Inferior parietal cortex (tissue), 1 donor: Measurements from ENCODE around the gene C11orf42.

Experiments
- DNase-seq: peaks from one replicate; pipeline ENCODE4 v3.0.0-alpha.2; 2016; ENCODE audit errors: extremely low spot score

C11orf42 gene, protein sequence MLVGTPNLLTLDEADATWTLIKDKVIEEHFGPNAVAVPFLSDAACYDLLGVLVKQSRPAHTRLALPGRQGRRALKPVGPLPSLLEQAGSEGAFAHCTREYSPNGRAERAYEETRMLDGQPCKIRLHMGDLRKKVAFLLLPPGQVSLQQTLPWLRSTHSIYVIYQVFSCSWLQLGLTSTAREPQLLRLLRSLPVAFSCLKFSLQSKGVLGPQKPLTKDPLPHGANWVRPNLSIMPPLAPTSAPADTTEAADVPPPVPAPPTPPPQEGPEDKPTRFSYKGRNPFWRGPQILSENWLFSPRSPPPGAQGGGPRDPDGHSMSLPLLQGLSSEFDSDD

GRCh38 chr11:6205366-6205765, at the start of gene C11orf42:
Gene C11orf42 (plus strand): TSS chr11:6205557. CDS start chr11:6205616, 59 bp downstream.
- no peak for DNase-seq

DNA sequence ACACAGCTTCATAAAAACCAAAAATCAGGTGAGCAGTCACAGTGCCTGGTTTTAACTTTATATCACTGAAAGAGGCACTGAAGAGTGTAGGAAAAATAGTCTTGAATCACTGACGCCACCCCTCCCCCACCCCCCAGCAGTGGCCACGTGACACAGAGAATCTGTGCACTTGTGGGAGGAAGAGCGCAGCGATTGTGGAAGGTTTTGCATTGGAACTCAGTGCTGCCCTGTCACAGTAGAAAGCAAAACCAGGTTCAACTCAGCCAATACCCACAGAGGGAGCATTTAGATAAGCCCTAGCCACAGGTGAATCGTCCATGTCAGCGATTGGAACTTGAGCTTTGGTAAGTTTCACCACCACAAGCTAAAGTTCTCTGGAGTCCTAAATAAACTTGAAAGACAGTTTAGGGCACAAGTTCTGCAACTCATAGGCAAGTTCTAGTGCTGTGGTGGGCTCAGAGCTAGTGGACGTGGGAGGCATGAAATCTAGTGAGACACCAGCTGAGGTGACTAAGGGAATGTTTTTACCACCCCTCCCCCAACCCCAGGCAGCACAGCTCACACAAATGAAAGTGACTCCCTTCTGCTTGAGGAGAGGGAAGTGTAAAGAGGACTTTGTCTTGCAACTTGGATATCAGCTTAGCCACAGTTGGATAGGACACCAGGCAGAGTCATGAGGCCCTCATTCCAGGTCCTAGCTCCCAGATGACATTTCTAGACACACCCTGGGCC, 48.6 kb upstream of the C11orf42 start:
- DNase-seq = no peak

GRCh38 chr11:6170226-6170625, 35.1 kb upstream of the C11orf42 start, which contains the start of gene OR52B2:
Gene OR52B2 (minus strand): TSS chr11:6170326. CDS start chr11:6170326, 0 bp downstream.
- no peak for DNase-seq

DNA sequence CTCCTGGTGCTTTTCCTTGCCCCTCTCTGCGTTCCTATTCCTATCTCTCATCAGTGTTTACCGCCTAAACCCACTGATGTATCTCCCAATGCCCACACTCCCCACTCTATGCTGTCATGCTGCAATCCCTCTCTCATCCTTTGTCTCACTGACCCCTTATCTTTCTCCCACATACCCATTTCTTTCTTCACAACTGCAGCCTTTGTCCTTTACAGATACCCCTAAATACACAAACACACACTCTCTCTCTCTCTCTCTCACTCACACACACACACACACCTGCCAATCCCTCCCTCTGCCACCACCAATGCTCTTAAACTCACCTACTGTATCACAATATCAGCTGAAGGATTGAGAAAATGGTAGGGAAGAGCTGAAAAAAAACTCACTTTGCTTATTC, 29.9 kb upstream of the C11orf42 start:
- no peak for DNase-seq

DNA sequence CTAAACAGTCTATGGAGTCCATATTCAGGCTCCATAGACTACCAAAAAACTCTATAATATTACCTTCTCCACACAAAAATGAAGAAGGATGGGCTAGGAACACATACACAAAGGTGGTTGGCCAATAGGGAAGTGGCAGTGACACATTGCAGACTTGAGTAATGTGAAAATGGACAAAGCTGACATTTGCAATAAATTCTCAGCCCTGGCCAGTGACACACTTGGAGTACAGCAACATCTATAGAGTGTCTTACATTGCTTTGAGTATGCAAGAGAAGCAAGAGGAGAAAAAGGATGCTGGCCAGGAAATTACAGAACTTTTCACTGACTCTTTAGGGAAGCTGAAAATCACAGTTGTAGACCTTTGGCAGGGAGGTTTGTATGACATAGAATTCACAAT, 13.6 kb upstream of the C11orf42 start:
- no peak for DNase-seq

GRCh38 chr11:6194065-6194581, 11.2 kb upstream of the C11orf42 start:
- DNase-seq = no peak

GRCh38 chr11:6196396-6196795, 9.0 kb upstream of the C11orf42 start:
- DNase-seq = no peak

DNA sequence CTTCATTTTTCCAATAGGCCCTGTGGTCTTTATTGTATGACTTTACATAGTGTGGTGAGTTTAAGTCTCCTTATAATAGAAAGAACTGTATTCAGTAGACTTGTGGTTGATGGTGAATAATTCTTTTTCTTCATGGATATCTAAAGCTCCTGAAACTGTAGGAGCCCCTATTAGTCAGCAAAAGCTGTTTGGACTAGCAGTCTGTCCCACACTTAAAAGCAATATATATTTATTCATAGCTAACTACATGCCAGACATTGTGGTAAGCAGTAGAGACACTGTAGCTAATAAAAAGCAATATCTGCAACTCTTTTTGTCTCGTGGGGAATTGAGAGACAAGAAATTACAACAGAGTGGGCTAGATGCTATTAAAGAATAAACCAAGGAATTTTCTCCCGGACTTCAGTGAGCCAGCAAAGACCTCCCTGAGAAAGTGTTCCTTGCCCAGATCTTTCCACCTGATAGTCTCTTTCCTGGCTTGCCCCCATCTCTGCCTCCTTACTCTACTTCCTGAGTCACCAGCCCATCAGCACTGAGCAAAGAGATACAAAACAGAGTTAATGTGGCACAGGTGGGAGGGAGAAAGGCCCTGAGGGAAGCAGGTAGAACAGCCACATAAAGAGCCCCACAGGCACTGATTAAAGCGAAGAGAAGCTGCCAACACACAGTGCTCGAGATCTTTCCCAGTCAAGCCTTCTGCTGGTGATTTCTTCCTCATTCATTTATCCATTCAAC, 7.7 kb upstream of the C11orf42 start:
- DNase-seq = no peak

DNA sequence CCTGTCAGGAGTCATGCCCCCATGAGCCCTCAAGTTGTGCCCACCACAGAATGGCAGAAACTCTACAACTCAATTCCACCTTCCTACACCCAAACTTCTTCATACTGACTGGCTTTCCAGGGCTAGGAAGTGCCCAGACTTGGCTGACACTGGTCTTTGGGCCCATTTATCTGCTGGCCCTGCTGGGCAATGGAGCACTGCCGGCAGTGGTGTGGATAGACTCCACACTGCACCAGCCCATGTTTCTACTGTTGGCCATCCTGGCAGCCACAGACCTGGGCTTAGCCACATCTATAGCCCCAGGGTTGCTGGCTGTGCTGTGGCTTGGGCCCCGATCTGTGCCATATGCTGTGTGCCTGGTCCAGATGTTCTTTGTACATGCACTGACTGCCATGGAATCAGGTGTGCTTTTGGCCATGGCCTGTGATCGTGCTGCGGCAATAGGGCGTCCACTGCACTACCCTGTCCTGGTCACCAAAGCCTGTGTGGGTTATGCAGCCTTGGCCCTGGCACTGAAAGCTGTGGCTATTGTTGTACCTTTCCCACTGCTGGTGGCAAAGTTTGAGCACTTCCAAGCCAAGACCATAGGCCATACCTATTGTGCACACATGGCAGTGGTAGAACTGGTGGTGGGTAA, 6.1 kb upstream of the C11orf42 start, which contains the start of gene OR52W1:
Gene OR52W1, plus strand, starts transcription at position 51 of the 637 bp plus-strand sequence. Its CDS starts 0 bp downstream, at position 51.
- DNase-seq = no peak

- no peak for DNase-seq
These were observed 4.4 kb upstream of the C11orf42 start for GRCh38 chr11:6200975-6201374.

DNA sequence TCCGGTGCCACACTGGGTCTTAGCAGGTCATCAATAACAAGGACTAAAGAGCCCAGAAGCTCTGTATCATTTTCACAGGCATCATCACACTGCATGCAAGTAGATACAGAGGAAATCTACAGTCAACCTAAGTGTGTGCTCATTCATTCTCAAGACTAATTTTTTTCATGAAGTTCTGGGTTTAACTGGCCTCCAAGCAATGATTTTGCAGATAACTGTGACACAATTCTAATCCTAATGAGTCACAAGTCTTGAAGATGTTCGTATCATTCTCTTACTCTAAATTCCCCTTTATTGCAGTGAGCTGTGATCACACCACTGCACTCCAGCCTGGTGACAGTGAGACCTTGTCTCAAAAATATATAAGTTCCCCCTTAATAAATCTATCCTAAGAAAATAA, 3.9 kb upstream of the C11orf42 start:
- DNase-seq = no peak

DNA sequence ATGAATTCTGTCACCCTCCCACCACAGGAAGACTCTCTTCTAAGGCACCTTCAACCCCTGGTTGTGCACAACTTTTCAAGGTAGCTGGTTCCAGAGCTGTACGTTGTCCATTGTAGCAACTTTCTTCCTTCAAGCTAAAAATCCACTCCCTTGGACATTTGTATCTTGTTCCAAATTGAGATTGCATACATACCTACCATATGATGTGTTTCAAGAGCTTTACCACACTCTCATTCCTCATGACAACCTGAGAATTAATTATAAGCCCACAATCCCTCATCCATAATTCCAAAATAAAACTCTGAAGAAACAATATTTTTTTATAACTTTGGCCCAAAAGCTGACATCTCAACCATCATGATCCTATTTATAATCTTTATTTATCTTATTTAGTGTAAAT, 3.3 kb upstream of the C11orf42 start:
- no peak for DNase-seq

DNA sequence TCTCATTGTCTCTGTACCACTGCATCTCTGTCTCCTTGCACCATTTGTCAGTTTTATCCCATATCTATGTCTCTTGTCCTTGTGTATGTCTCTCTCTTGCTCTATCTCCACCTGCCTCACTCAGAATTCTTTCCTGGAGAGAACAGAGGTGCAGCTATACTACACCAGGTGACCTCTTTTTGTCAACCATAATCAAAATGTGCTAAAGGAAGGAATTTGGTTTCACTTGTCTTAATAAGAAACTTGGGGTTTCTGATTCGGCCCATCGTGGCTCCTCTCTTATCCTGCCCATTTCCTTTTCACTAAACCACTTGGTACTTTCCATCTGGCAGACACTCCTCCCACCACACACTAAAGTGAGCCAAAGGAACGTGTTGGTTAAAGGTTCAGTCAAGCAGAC, 2.0 kb upstream of the C11orf42 start:
- no peak for DNase-seq

GRCh38 chr11:6204706-6205105, 651 bp upstream of the C11orf42 start:
- no peak for DNase-seq

DNA sequence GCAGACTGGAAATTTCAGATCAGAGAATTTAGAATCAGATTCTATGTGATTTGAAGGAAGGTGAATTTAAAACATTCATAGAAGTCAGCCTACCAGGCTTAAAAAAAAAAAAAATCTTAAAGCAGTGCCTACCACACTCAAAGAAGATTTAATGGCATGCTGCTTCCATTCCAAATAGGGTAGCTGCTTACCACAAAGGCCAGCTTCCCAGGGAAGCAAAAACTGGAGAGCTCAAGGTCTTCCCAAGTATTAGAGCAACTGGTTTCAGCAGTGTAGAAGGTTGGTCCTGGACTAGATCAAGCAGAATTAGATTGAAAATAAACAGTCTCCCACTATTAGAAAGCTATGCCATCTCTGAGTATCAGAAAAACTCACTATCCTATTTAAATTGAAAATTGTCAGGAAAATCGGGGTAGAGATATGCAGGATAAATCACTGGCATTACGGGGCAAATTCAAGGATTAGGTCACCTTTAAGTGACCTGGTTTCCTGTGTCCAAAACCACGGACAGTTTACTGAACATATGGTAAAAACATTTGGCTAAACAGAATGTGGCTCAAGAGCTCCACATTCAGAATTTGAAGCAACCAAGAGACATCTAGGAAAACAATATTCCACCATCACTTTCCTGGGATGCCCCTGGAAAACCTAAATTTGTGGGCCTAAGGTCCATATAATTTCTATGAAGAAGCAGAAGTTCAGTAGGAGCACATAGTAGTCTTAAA, 1.3 kb downstream of the C11orf42 start:
- DNase-seq = no peak

- no peak for DNase-seq
These were observed 4.4 kb downstream of the C11orf42 start for GRCh38 chr11:6209801-6210200.

GRCh38 chr11:6210274-6210955, 5.1 kb downstream of the C11orf42 start:
- no peak for DNase-seq

DNA sequence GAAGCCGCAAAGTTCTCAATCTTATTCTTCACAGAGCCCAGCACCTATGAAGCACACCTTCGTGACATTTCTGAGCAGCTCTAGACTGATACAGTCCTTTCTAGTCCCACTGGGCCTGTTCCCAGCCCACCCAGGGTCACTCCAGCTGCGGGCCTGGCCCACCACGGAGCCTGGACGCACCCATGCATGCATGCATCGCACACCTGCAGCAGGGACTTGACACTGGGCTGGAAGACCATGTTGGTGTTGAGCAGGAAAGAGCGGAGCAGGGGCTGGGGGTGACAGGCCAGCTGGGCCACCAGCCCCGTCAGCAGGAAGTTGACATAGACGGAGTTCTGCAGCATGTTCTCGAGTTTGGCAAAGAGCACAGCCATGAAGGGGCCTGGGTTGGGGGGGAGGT, 9.2 kb downstream of the C11orf42 start:
- no peak for DNase-seq

GRCh38 chr11:6216501-6216900, 11.1 kb downstream of the C11orf42 start:
- DNase-seq = no peak

- no peak for DNase-seq
These were observed 12.4 kb downstream of the C11orf42 start for GRCh38 chr11:6217722-6218121.
